NCI-H748 (cell line): ENCODE measurements around the gene ABCB9.
A peak's percentile ranks its signal among the peaks of the same experiment; 100 is the strongest.
"Not testable (repeated sequence)": the region's sequence is repeated elsewhere in the genome, so short reads cannot be mapped to it uniquely, and the experiment has no call there.

Experiments
- DNase-seq: peaks from one replicate; lab custom pipeline; 2025; ENCODE audit not compliant: unreplicated experiment; lab: John Stamatoyannopoulos, UW

Gene ABCB9

GRCh38 chr12:122895704-122896636 lies 70.3 kb downstream of the ABCB9 start, which contains the start of gene VPS37B:
VPS37B (minus strand) TSS chr12:122896124; CDS start chr12:122896062, 62 bp downstream.
- DNase-seq, result peak; percentile 82

- DNase-seq, result no peak
Observed at GRCh38 chr12:122895320-122895703, 71.0 kb downstream of the ABCB9 start.

DNA sequence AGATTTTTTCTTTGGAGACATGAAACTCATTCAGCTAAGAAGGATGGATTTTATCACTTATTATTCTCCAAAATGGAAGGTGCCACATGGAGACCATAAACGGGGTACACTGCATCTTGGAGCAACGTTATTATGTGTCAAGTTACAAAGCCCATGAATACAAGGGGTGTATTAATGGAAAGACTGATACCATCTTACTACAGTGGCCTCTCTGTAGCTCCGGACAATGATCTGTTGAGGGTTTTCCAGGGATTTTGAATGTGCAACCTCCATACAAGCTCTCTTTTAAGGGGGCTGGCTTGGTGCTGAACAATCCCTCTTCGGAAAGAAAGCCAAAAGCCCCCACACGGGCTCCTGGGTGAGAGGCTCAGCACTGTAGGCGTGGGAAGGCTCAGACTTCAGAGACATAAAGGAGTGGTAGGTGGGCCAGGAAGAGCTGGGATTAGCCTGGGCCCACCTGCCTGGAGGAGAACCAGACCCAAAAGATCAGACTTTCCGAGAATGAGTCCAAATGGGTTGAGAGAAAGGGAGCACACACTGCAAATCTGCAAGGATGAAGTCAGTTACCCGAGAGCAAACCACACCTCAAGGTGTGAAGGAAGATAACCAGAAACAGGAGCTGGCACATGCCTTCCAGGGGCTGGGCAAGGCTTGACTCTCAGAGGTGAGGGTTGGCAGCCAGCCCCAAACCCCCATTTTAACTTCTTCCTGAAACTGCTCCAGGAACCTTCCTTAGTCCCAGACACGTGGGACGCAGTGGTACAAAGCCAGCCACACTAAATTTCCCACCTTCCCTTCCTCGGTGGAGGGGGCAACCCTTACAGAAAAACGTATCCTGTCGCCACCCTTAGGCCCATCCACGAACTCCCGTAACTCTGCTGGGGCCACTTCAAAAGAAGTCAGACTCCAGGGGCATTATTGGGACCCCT lies 71.8 kb downstream of the ABCB9 start:
- no peak for DNase-seq

DNA sequence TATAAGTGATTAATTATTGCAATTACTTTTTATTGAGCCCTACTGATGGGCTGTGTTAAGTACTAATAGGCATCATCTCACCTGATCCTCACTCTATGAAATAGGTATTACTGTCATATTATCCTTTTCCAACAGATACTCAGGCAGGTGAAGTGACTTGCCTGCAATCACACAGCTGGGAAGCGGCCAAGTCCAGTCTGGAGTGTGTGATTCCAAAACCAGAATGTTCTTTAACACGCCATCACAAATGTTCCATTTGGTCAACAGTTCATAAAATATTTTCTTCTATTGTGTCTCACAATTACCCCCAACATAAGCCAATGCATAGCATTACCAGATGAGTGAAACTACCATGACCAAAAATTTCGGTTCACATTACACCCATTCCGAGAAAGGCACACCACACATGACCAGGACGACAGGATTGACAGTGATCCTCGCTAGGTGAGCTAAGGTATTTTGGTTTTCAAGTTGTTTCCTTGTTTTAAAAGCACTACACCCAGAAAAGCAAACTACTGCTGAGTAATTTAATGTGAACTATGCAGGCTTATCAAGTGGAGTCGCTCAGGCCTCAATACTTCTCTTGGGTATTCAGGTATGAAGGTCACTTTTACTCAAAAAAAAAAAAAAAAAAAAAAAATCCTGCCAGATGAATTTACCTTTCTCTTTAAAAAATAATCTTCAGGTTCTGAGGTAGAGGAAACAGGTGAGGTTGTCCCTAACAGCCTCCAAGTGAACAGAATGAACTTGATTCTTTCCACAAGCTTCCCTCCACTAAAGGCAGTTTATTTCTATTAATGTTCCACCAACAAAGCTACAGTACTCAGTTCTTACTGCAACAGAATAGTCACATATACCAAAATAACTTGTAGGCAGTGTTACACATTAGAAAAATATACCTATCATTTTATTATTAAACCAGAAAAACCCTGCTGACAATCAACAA lies 72.8 kb downstream of the ABCB9 start:
- no peak for DNase-seq

GRCh38 chr12:122892724-122893123 lies 73.5 kb downstream of the ABCB9 start:
- not testable (repeated sequence) for DNase-seq

GRCh38 chr12:122891661-122892525 lies 74.4 kb downstream of the ABCB9 start:
- DNase-seq, result no peak

- no peak for DNase-seq
Observed at GRCh38 chr12:122889761-122890520, 76.3 kb downstream of the ABCB9 start.

DNA sequence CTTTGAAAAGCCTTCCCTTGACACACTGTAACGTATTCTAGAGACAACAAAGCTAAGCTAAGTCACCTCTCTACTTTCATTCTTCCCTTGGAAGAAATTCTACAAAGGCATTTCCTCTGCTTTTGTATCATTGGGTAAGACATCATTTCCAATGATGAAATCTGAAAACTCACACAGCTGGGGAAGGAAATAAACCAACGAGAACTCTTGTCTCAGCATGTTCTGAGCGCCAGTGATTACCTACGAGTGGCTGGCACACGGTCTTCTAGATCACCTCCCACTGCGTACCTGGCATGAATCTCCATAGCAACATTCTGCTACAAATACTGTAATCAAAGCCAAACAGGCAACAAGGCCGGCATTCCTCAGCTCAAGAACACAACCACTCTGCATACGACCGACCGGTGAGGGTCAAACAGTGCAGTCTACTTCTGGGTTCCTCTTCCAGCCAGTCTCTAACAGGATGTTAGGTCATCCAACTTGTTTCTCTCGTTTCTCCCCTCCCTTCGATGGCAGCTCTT lies 78.0 kb downstream of the ABCB9 start:
- DNase-seq, result peak; percentile 68

GRCh38 chr12:122887819-122888212 lies 78.4 kb downstream of the ABCB9 start:
- no peak for DNase-seq

DNA sequence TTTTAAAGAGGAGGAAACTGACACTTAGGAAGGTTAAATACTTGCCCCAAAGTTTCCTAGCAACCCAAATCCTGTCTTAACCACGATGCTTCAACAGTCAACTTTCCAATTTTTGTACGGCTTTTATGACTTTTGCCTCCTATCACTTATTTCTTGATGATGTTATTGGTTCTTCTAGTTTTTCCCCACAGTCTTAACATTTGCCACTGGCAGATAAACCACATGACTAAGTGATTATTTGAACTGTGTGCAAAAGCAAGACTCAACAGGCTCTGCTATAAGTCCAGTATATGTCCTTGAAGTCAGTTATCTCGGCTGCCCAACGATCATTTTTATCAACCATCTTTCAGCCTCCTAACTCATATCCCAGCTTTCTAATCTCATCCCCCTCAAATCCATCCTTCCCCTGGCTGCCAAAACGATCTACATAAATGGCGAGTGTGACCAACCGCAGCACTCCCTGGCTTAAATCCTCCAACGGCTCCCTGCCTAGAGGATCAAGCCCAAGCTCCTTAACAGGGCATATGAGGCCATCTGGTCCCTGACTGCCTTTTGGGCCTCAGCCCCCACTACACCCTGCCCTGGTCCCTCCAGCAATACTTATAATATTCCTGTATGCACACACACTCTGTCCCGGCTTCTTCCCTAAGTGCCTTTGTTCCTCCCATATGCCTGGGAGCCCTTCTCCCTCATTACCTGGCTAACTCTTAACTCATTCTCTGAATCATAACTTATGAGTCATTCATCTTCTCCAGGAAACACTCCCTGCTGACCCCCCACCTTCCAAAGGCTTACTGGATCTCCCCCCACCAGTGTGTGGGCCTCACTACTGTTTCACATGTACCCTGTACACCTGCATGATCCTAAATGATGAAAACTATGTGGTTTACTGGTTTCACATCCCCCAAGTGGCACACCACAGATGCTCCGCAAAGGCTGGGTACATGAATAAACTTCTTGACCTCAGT lies 79.1 kb downstream of the ABCB9 start:
- DNase-seq, result no peak

- DNase-seq, result no peak
Observed at GRCh38 chr12:122886161-122886560, 80.1 kb downstream of the ABCB9 start.

DNA sequence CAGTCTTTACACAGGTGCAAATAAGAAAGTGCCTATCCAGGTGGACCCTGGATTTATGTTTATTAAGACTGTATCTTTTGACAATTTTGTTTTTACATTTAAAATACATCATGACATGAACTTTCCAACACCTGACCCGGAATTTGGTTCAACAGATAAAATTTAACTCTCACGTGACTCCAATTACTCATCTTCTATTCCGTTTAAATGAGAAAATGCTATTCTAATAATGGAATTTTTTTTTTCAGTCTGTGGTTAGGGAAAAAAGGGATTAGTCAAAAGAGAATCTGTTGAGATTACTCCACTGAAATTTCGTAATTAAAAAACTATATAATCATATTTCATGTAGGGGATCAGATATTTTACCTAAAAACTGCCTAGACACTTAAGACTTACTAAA lies 81.4 kb downstream of the ABCB9 start:
- DNase-seq, result no peak

GRCh38 chr12:122884091-122884826 lies 82.0 kb downstream of the ABCB9 start:
- no peak for DNase-seq

DNA sequence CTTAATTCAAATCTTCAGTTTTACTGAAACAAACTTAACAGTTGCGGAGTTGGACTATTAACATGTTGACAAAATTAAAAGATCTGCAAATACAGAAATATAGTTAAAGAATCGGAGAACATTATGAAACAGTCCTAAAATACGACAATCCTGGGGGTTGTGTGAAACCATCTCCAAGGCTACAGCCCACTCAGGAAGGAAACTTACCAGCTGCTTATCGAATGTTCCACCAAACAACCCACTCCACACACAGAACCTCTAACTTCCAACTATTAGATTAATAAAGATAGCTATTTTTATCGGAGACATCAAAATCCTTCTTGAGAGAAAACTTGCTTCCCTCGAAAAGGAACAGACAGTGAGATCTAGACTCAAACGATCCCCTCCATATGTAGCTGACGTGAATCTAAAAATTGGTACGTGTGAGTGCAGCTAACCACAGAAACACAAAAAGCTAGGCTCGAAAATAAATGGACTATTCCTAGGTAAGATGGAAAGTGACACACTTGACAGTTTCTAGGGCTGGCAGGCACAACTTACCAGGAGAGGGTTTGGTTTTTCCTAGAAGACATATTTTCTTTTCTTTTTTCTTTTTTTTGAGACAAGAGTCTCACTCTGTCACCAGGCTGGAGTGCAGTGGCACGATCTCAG lies 83.2 kb downstream of the ABCB9 start:
- no peak for DNase-seq

DNA sequence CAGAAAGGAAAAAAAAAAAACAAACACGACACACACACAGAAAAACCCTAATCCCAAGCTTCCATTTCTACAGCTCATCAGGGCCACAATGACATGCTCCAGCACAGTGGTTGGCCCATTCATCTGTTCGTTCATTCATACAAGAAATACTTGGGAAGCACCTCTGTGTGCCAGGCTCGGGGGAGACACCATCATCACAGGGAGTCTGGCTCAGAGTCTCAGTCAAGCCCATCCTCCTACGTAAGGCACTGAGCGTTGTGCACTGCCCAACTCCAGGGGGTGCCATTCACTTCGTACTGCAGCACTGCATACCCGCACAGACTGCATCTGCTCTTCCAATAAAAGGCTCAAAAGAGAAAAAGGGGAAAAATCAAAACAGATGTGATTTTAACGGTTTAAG lies 85.6 kb downstream of the ABCB9 start:
- no peak for DNase-seq

- no peak for DNase-seq
Observed at GRCh38 chr12:122880155-122880667, 86.1 kb downstream of the ABCB9 start.
